OCI-LY1 (cell line): ENCODE measurements around the gene CHST15.

Source experiments
- CTCF ChIP-seq: fragments of 200-600 bp; sonication (generic), shearing (Covaris generic); IDR thresholded peaks from 2 replicates; pipeline ENCODE4 v1.5.1; 2017; ENCODE audit warnings: mild to moderate bottlenecking, antibody characterized with exemption, low read length, moderate library complexity, mixed read lengths
- EZH2 ChIP-seq: fragments of 200-600 bp; sonication (generic), shearing (Covaris generic); IDR thresholded peaks from 2 replicates; pipeline ENCODE4 v1.8.0; 2017; ENCODE audit warnings: borderline replicate concordance, mixed run types, mild to moderate bottlenecking, antibody characterized with exemption, low read length, moderate library complexity, mixed read lengths

GRCh38 chr10:124095096-124095495 lies 1.7 kb upstream of the CHST15 start:
- TF ChIP-seq CTCF, result no peak
- no peak for TF ChIP-seq EZH2
